Nephron (organoid): Measurements from ENCODE around the gene CALML6.
"Not testable (repeated sequence)": the region's sequence is repeated elsewhere in the genome, so short reads cannot be mapped to it uniquely, and the experiment has no call there.

ENCODE experiments used
- H3K27ac Mint-ChIP-seq, 3 experiments: 2 replicates each; pipeline ENCODE4 v1.8.0; 2020; ENCODE audit warnings: mixed read lengths in 3 of 3, mild to moderate bottlenecking in 2 of 3, moderate library complexity in 1 of 3
- H3K27me3 Mint-ChIP-seq: 2 replicates; pipeline ENCODE4 v1.8.0; 2021; ENCODE audit warnings: low read depth, mild to moderate bottlenecking, moderate library complexity, mixed read lengths
- H3K36me3 Mint-ChIP-seq: 2 replicates; pipeline ENCODE4 v1.8.0; 2020; ENCODE audit warnings: low read depth, mixed read lengths
- H3K4me1 Mint-ChIP-seq: 2 replicates; pipeline ENCODE4 v1.8.0; 2020; ENCODE audit warnings: mixed read lengths
- H3K4me3 Mint-ChIP-seq, 3 experiments: 2 replicates each; pipeline ENCODE4 v1.8.0; 2020; ENCODE audit warnings: mild to moderate bottlenecking in 3 of 3, mixed read lengths in 3 of 3, moderate library complexity in 2 of 3
- H3K9me3 Mint-ChIP-seq: 2 replicates; pipeline ENCODE4 v1.8.0; 2020; ENCODE audit warnings: mixed read lengths
- CTCF ChIP-seq, 3 experiments: fragments of 200-600 bp; sonication (generic); IDR thresholded peaks; one replicate each; pipeline ENCODE4 v1.5.0; 2021; ENCODE audit warnings: antibody characterized with exemption in 3 of 3; ENCODE audit not compliant: unreplicated experiment in 3 of 3

Gene CALML6

DNA sequence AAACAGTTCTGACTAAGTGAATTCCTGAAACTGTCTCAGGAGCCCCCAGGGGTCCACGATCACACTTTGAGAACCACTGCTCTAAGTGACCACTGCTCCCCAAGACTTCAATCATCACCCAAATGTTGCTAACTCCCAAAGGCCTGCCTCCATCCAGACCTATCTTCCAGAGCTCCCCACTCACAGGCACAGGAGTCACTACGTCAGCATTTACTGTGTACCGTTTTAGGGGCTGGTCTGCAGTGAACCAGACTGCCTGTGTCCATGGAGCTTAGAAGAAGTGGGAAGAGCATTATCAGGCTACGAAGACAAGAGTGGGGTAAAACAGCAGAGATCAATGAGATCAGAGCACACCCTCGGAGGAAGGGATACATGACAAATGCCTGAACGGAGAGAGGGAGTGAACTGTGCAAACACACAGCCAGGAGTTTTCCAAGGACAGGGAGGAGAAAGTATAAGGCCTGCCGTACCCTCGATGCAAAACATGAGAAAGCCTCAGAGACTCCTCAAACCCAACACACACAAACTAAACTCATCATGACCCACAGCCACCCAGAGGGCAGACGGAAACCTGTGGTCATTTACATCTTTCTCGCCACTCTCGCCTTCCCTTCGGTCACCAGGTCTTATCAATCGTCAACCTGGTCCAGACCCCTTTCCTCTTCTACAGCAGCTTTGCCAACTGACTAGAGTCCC lies 34.3 kb upstream of the CALML6 start:
- Mint-ChIP-seq H3K36me3 (peaks cover 37% of the 10 kb centered on the region), H3K27me3 (no peaks in the 10 kb centered on the region), H3K27ac (peak overlapping the region; percentile 8 to 75 (median 55)), H3K4me1 (peaks cover 50% of the 10 kb centered on the region), H3K4me3 (peak overlapping the region in 2 of 3 experiments; percentile 3 to 20), H3K9me3 (no peaks in the 10 kb centered on the region)
- no peak for TF ChIP-seq CTCF (IDR thresholded peaks at IDR 0.05; ENCODE audit: unreplicated experiment in 3 of 3)

DNA sequence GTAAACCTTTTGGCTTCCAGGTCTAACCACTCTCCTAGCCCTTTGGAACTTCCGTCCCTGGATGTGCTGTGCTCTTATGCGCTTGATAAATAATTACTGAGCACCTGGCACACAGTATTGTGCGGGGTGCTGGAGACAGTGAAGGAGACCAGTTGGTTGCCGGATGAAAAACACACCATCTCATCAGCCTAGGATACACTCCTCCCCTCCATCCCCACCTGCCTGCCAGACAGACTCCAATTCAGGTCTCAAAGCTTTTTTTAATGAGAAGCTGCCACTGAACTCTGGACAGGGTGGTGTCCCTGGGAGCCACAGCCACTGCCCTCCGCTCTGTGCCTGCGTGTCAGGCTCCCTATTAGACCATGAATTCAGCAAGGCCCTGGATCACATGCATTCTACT lies 33.3 kb upstream of the CALML6 start:
- peak overlapping the region in 1 of 3 experiments; percentile 30 for H3K4me3 Mint-ChIP-seq
- TF ChIP-seq CTCF (IDR thresholded peaks at IDR 0.05; ENCODE audit: unreplicated experiment in 3 of 3), result no peak
- H3K27me3 Mint-ChIP-seq, result no peaks in the 10 kb centered on the region
- peaks cover 46% of the 10 kb centered on the region for H3K4me1 Mint-ChIP-seq
- peak overlapping the region in 1 of 3 experiments; percentile 75 for H3K27ac Mint-ChIP-seq
- H3K36me3 Mint-ChIP-seq, result peaks cover 31% of the 10 kb centered on the region
- H3K9me3 Mint-ChIP-seq, result no peaks in the 10 kb centered on the region

DNA sequence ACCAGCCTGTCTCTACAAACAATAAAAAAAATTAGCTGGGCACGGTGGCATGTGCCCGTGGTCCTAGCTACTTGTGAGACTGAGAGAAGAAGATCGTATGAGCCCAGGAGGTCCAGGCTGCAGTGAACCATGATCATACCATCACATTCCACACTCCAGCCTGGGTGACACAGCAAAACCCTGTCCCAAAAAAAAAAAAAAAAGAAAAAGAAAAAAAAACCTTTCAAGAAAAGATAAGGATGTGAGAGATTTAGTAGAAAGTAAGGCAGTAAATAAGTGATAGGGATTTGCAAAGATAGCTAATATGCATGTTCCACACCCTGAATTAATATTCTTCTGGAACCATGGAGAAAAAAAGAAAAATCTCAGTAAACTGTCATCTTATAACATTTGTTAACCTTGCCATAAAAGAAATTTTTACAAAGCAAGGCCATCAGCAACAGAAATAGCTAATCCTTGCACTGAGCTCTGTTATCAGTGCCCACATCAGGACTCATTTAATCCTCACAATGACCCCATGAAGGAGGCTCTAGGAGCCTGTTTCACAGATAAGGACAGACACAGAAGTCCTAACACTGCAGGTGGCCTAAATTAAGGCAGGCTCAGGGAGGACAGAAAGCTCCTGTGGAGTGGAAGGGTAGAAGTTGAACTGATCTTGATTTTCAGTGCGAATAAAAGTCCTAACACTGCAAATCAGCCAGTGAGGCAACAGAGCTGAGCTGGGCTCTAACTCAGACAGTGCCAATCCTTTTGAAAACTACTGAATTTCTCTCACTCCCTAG lies 31.8 kb upstream of the CALML6 start:
- Mint-ChIP-seq H3K27ac (peak overlapping the region in 2 of 3 experiments; percentile 43 to 46), H3K4me1 (peaks cover 49% of the 10 kb centered on the region), H3K36me3 (peaks cover 26% of the 10 kb centered on the region), H3K4me3 (no peak overlapping the region), H3K9me3 (no peaks in the 10 kb centered on the region), H3K27me3 (no peaks in the 10 kb centered on the region)
- TF ChIP-seq CTCF (IDR thresholded peaks at IDR 0.05; ENCODE audit: unreplicated experiment in 3 of 3), result no peak

DNA sequence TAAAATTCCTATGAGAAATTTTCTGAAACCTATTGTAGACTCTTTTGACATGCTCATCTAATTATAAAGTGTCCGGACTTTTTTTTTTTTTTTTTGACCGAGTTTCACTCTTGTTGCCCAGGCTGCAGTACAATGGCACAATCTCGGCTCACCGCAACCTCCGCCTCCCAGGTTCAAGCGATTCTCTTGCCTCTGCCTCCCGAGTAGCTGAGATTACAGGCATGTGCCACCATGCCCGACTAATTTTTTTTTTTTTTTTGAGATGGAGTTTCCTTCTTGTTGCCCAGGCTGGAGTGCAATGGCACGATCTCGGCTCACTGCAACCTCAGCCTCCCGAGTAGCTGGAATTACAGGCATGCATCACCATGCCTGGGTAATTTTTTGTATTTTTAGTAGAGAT lies 31.2 kb upstream of the CALML6 start:
- not testable (repeated sequence) for H3K9me3 Mint-ChIP-seq, H3K4me3 Mint-ChIP-seq, H3K27me3 Mint-ChIP-seq
- Mint-ChIP-seq H3K27ac (peak overlapping the region in 1 of 3 experiments; percentile 46), H3K36me3 (peaks cover 22% of the 10 kb centered on the region), H3K4me1 (peaks cover 46% of the 10 kb centered on the region)

GRCh38 chr1:1889090-1889750 lies 25.8 kb upstream of the CALML6 start:
- Mint-ChIP-seq H3K27me3 (peaks cover 4% of the 10 kb centered on the region), H3K27ac (peak overlapping the region; percentile 79 to 93 (median 80)), H3K36me3 (peaks cover 15% of the 10 kb centered on the region), H3K4me3 (peak overlapping the region; percentile 87 to 91 (median 89)), H3K9me3 (no peaks in the 10 kb centered on the region), H3K4me1 (peaks cover 37% of the 10 kb centered on the region)
- no peak for TF ChIP-seq CTCF (IDR thresholded peaks at IDR 0.05; ENCODE audit: unreplicated experiment in 3 of 3)

GRCh38 chr1:1889847-1890505 lies 25.1 kb upstream of the CALML6 start:
- Mint-ChIP-seq H3K36me3 (peaks cover 15% of the 10 kb centered on the region), H3K9me3 (no peaks in the 10 kb centered on the region), H3K27ac (peak overlapping the region; percentile 79 to 93 (median 80)), H3K27me3 (peaks cover 4% of the 10 kb centered on the region), H3K4me3 (peak overlapping the region; percentile 87 to 91 (median 89)), H3K4me1 (peaks cover 42% of the 10 kb centered on the region)
- no peak for TF ChIP-seq CTCF (IDR thresholded peaks at IDR 0.05; ENCODE audit: unreplicated experiment in 3 of 3)
